Measurements from ENCODE around the gene MNT.

- TF ChIP-seq CTCF (IDR thresholded peaks at IDR 0.05) (no peak), POLR2A (IDR thresholded peaks at IDR 0.05) (no peak)
Observed at GRCh38 chr17:2395258-2396181, 5.3 kb downstream of the MNT start.
